Breast epithelium (tissue), 3 donors: ENCODE measurements around the gene DGUOK.

Experiments used
- POLR2A ChIP-seq: fragments of 450-650 bp; IDR thresholded peaks from one replicate; pipeline ENCODE4 v1.6.1; 2016; ENCODE audit warnings: antibody characterized with exemption, mild to moderate bottlenecking, moderate library complexity
- TF ChIP-seq, protein P1 (sequence below), 3 donors: fragments of 450-650 bp; IDR thresholded peaks; one replicate each; pipeline ENCODE4 v1.5.1; 2016 to 2017; ENCODE audit warnings: antibody characterized with exemption in 3 of 3, mild to moderate bottlenecking in 3 of 3, moderate library complexity in 3 of 3

DNA sequence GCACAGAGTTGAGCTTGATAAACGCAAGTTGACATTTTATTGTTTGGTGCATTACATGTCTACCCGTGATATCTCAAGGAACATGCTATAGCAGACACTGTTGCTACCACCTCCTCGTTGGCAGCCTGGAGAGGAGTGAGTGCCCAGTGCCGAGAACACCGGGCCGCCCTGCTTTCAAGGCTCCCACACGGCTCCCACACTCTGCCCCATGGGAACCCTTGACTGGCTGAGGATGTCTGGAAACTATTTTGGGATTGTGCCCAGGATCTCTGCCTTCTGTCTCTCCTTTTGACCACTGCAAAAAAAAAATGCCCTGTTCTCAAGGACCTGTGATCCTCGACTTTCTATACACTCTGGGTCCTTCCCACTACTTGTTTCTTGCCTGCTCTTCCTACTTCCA is 79.1 kb downstream of the DGUOK start:
- TF ChIP-seq, protein P1, sequence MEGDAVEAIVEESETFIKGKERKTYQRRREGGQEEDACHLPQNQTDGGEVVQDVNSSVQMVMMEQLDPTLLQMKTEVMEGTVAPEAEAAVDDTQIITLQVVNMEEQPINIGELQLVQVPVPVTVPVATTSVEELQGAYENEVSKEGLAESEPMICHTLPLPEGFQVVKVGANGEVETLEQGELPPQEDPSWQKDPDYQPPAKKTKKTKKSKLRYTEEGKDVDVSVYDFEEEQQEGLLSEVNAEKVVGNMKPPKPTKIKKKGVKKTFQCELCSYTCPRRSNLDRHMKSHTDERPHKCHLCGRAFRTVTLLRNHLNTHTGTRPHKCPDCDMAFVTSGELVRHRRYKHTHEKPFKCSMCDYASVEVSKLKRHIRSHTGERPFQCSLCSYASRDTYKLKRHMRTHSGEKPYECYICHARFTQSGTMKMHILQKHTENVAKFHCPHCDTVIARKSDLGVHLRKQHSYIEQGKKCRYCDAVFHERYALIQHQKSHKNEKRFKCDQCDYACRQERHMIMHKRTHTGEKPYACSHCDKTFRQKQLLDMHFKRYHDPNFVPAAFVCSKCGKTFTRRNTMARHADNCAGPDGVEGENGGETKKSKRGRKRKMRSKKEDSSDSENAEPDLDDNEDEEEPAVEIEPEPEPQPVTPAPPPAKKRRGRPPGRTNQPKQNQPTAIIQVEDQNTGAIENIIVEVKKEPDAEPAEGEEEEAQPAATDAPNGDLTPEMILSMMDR (IDR thresholded peaks at IDR 0.05), result no peak
- no peak for TF ChIP-seq POLR2A
